ENCODE data around the gene SIRT3.

- no peak for TF ChIP-seq CTCF (conservative IDR thresholded peaks at IDR 0.05 in 1 of 2, IDR thresholded peaks at IDR 0.05 in 1 of 2; ENCODE audit: extremely low read depth in 1 of 2, insufficient read depth in 1 of 2, low read depth in 1 of 2, low read length in 2 of 2)
- no peak for TF ChIP-seq EZH2 (IDR thresholded peaks at IDR 0.05; ENCODE audit: borderline replicate concordance, low read length)
Observed at GRCh38 chr11:207863-208180, 28.3 kb downstream of the SIRT3 start.
